Measurements from ENCODE around the gene VKORC1L1.
A peak's percentile ranks its signal among the peaks of the same experiment; 100 is the strongest.
"Not testable (repeated sequence)": the region's sequence is repeated elsewhere in the genome, so short reads cannot be mapped to it uniquely, and the experiment has no call there.

VKORC1L1 gene

DNA sequence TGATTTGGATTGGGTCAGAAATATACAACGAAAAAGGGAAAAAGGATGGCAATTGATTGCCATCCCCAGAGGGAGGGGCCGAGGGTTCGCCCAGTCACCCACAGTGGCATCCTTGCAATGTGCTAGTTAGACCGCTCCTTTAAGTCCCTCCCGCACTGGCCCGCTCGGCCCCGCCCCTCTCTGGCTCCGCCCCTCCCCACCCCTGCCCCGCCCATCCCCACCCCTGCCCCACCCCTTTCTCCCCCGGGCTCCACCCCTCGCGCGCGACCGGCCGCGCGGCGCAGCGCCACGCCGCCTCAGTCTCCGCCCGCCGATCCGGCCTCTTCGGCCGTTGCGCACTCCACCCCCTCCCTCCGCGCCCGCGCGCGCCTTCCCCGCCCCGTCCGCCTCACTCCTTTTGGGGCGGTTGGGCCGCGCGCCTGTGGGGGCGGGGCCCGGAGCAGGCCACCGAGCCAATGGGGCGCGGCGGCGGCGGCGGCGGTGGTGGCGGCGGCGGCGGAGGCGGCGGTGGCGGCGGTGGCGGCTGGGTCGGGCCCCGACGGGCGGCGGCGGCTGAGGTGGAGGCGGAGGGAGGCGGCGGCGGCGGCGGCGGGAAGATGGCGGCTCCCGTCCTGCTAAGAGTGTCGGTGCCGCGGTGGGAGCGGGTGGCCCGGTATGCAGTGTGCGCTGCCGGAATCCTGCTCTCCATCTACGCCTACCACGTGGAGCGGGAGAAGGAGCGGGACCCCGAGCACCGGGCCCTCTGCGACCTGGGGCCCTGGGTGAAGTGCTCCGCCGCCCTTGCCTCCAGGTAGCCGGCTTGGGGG is at the start of gene VKORC1L1:
VKORC1L1 (plus strand) TSS at position 299 of the 806 bp plus-strand sequence; CDS start at position 597, 298 bp downstream.
- peak; percentile 88 for DNase-seq

DNA sequence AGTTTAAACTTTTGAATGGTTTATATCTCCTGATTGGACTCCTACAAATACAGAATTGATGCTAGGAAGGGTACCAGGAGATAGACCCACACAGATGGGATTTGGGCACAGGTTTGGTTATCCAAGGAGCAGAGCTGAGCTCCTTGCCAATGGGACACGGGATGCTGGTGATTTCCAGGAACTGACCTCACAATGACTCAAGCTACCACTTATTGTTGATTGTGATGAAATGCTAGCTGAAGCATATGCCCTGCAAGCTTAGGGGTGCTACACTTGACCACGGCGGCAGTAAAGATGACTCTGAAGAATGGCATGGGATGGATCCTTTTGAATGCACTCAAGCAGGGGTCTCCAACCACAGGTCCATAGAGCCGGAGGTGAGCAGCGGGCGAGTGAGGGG is 45.5 kb upstream of the VKORC1L1 start:
- DNase-seq: no peak

DNA sequence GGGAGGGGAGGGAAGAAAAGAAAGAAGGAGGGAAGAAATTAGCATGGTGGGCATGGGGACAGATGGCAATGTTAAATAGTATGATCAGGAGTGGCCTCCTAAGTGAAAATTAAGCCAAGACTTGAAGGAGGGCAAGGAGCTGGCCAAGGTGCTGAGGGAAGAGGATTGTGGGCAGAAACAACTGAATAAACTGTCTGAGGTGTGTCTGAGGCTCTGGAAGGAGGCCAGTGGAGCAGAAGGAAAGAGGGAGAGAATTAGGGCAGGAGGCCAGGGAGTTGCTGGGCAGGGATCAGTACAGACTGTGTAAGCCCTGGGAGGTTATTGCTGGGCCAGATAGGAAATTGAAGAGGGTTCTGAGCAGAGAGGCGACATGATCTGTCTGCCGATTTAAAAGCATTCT is 40.6 kb upstream of the VKORC1L1 start:
- DNase-seq: no peak

DNA sequence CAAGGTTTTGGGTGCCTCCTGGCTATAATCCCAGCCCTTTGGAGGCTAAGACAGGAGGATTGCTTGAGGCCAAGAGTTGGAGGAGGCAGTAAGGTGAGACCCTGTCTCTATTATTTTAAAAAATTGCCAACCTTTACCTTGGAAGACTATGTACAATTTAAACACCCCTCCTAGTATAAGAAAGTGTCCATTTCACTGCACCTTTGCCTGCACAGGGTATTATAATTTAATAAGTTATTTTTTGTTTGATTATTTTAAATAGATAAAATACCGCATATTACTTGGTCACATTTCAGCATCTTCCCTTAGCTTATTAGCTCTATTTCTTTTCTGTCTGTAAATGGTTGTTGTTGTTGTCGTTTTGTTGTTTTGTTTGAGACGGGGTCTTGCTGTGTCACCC is 36.2 kb upstream of the VKORC1L1 start:
- not testable (repeated sequence) for DNase-seq

DNA sequence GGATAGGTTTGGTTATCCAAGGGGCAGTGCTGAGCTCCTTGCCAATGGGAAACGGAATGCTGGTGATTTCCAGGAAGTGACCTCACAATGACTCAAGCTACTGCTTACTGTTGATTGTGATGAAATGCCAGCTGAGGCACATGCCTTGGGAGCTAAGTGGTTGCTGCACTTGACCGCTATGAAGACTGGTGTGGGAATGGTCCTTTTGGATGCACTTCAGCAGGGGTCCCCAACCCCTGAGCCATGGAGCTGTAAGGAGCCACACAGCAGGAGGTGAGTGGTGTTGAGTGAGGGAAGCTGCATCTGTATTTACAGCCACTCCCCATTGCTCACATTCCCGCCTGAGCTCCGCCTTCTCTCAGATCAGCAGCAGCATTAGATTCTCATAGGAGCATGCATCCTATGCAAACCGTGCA is 35.3 kb upstream of the VKORC1L1 start:
- not testable (repeated sequence) for DNase-seq

DNA sequence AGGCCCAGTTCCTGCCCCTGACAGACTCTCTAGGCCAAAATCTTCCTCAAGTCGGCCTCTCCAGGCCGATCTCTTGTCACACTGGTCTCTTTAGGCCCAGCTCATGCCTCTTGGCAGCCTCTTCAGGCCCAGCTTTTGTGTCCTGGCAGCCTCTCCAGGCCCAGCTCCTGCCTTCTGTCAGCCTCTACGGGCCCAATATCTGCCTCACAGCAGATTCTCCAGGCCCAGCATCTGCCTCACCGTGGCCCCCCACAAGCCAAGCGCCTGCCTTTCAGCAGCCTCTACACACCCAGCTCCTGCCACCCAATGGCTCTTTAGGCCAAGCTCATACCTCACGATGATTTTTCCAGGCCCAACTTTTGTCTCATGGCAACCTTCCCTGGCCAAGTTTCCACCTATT is 33.0 kb upstream of the VKORC1L1 start:
- no peak for DNase-seq

DNA sequence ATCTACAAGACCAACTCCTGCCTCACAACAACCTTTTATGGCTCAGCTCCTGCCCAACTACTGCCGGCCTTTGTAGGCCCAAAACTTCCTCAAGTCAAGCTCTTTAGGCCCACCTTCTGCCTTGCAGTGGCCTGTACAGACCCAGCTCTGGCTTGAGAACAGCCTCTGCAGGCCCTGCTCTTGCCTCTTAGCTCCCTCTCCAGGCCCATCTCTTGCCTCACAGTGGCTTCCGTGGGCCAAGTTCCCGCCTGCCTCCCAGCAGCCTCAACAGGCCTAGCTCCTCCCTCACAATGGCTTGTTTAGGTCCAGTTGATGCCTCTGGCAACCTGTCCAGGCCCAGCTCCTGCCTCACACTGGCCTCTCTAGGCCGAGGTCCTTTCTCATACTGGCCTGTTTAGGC is 32.4 kb upstream of the VKORC1L1 start:
- DNase-seq: no peak

DNA sequence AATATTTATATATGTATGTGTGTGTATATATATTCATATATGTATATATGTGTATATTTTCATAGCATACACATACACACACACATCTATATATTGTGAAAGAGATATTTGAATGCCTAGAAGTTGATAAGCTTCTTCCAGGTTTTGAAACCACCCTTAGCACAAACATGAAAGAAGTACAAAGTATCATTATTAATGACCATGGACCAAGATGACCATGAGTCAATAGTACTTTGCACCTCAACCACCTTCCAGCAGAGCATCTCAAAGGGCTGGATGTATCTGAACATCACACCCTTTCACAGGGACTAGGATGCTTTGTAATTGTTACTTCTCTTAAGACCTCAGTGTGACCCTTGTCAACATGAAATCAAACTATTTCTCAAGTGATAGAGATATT is 29.3 kb upstream of the VKORC1L1 start:
- DNase-seq: not testable (repeated sequence)

DNA sequence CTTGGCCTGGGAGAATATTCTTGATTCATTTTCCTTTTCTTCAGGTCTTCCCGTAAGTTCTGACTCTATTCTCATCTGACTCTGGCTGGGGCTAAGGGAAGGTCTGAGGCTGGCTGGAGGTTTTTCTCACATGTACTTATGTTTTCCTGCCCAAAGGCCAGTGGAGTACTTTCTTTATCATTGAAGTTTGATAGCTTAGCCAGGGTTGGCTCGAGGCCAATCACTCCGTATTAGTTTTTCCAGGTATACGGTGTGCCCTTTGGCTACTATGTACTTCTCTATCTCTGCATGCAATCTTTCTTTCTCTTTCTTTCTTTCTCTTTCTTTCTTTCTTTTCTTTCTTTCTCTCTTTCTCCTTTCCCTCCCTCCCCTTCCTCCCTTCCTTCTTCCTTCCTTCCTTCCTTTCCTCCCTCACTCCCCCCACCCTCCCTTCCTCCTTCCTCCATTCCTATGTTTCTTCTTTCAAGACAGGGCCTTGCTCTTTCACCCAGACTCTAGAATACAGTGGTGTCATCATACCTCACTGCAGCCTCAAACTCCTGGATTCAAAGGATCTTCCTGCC is 26.8 kb upstream of the VKORC1L1 start:
- DNase-seq: no peak

DNA sequence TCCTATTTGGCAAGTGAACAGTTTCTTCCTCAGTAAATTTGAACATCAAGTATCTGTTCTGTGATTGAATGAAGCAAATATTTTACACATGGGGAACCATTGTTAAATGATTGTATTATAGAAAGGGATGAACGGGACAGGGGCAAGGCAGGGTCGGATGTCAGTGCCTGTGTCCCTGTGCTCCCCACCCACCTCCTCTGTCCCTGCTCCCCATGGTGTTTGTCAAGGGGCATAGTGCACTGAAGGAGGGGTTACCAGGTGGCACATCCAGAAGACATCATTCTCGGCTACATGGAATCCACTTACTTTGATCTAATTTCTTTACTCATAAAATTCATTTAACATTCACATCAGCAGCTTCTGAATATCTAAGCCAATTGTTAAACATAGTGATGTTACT is 19.4 kb upstream of the VKORC1L1 start:
- DNase-seq: not testable (repeated sequence)

DNA sequence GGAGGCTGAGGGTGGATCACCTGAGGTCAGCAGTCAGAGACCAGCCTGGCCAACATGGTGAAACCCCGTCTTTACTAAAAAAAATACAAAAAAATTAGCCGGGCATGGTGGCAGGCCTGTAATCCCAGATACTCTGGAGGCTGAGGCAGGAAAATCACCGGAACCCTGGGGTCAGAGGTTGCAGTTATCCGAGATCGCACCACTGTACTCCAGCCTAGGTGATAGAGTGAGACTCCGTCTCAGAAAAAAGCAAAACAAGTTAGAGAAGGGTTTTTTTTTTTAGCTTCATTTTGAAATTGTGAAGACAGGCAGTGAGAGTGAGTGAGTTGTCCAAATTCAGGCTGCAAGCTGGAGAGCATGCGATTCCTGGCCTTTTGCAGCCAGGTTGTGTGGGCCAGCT is 19.0 kb upstream of the VKORC1L1 start:
- DNase-seq: not testable (repeated sequence)

DNA sequence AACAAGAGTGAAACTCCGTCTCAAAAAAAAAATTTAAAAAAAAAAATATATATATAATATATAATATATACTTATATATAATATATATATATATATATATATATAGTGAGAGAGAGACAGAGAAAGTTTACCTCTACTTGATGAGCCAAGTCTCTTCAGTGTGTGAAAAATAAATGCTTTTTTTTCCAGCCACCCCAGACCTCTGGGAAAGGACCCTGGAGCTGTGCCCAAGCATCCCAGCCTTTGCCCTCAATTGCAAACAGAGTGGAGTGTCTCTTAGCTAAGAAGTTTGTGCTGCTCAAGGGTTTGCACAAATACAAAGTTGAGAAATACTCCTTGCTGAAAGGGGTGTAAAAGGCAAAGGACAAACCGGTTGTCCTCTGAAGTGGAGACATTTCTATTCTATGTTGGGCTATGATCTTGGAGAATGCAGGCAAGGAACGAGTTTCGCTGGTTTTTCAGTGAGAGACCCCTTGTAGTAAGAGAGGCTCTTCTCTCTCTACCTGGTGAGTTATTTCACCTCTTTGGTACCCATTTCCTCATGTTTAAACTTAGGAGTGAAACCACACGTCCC is 15.5 kb upstream of the VKORC1L1 start:
- DNase-seq: not testable (repeated sequence)

DNA sequence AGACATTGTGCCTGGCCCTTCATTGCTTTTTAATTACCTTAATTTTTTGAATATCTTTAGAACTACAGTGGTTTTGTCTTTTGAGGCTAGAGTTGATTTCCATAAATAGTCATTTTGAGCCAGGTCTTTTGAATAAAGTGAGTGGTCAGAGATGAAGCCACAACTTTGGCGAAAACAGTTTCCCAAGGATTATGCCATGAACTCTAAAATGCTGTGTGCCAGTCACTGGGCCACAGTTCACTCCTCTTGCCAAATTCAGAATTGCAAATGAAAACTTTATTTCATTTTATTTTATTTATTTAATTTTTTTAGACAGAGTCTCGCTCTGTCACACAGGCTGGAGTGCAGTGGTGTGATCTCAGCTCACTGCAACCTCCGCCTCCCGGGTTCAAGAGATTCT is 14.2 kb upstream of the VKORC1L1 start:
- not testable (repeated sequence) for DNase-seq

DNA sequence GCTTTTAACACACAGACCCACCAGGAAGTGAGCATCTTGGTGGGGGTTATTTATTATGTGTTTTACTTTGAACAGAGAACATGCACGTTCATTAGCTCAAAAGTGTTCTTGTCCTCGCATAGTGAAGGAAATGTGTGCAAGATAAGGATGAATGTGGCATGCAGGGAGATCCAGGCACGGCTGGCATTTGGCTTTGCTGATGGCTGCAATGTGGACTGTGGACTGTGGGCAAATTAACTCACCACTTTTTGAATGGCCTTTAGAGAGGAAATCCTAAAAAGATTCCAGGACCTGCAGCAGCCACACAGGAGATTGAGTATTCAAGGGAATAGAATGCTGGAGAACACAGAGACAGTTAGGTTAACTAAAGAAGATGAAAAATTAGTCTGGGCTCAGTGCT is 6.6 kb upstream of the VKORC1L1 start:
- DNase-seq: not testable (repeated sequence)

DNA sequence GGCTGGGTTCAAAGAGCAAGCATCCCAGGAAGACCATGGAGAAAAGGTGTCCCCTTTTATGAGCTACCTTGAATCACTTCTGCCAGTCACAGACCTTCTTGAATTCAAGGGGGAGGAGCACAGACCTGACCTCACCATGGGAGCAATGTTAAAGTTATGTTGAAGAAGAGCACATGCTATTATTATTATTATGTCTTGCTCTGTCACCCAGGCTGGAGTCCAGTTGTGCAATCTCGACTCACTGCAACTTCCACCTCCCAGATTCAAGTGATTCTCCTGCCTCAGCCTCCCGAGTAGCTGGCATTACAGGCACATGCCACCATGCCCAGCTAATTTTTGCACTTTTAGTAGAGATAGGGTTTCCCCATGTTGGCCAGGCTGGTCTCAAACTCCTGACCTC is 5.2 kb upstream of the VKORC1L1 start:
- DNase-seq: not testable (repeated sequence)

DNA sequence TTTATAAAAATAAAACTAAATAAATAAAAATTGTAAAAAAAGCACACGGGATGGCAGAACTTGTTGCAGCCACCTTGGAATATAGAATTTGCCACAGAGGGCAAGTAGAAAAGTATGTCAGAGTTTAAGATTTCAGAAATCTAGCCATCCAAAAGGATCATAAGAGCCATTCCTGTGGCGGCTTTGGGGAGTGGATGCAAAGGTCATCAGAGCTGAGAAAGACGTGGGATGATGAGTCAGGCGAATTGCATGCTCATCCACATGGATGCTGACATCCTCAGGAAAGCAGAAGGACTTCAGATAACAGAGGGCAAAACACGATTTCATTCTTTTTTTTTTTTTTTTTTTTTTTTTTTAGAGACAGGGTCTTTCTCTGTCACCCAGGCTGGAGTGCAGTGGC is 3.6 kb upstream of the VKORC1L1 start:
- DNase-seq: not testable (repeated sequence)

DNA sequence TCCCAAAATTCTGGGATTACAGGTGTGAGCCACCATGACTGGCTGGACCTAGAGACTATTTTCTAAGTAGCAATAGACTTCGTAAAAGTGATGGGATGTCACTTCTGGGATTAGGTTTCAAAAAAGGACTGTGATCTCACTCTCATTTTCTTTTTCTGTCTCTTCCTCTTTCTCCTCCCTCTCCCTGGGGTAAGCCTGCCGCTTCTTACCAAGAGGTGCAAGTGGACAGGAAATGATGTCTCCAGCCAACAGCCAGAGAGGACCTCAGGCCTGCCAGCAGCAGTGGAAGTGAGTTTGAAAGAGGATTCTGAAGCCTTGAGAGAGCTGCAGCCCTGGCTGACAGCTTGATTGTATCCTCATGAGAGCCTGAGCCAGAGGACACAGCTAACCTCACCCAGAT is 1.4 kb upstream of the VKORC1L1 start:
- not testable (repeated sequence) for DNase-seq

DNA sequence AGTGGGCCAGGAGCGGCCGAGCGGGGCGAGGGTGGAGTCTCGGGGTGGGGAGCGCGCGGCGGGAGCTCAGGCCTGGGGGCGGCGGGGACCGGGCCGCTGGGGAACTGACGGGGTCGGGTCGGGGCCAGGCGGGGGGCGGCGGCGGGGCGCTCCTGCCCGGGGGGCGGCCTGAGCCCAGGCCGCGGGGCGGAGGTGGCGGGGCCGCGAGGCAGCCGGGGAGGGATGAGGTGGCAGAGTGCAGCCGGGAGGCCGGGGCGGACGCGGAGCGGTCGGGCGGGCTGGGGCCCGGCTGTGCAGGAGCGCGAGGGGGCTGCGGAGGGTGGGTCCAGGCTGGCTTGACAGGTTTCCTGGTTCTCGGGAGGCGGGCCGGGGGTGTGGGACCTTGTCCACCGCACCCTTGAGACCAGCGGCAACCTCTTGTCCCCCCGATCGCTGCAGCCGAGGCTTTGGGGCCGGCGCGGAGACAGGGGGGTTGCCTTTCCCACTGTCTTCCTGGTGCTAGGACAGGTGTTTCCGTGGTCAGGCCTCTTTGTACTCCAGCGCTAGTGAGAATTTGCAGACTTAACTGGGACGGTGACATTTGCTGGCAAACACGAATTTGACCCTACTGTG is 814 bp downstream of the VKORC1L1 start:
- not testable (repeated sequence) for DNase-seq

DNA sequence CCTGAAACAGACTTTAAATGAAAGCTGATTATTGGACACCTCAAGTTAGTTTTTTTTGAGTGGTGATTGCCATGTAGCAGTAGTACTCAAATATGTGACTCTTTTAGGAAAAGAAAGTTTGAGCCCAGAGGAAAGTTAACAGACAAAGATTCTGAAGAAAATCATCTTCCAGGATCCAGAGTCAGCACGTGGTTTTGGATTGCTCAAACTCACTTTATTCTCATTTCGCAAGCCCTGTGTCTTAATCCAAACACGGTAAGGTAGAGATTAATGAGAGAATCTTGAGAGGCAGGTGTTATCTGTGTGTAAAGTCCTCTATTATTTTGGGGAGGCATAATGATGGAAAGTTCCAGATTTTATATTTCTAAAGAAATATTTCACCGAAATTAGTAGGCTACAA is 2.8 kb downstream of the VKORC1L1 start:
- DNase-seq: not testable (repeated sequence)

DNA sequence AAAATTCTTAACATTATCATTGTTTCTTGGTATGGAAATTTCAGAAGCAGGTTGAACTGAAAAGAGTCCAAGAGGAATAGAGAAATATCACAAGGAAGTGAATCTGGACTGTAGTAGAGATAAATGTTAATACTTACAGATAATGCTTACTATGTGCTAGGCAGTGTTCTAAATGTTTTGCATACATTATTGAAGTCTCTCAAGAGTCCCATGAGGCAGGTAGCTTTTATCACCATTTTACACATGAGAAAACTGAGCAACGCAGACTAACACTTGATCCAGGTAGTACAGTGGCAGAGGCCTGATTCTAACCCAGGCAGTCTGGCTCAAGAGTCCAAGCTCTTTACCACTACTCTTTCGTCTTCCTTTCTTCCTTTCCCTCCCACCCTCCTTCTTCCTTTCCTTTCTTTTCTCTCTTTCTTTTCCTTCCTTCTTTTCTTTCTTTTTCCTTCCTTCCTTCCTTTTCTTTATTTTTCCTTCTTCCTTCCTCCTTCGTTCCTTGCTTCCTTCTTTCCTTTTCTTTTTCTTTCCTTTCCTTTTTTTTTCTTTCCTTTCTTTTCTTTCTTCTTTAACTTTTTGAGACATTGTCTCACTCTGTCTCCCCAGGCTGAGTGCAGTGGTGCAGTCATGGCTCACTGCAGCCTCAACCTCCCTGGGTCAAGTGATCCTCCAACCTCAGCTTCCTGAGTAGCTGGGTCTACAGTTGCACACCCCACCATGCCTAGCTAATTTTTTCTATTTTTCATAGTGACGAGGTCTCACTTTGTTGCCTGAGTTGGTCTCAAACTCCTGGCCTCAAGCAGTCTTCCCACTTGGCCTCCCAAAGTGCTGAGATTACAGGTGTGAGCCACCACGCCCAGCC is 6.6 kb downstream of the VKORC1L1 start:
- DNase-seq: not testable (repeated sequence)

DNA sequence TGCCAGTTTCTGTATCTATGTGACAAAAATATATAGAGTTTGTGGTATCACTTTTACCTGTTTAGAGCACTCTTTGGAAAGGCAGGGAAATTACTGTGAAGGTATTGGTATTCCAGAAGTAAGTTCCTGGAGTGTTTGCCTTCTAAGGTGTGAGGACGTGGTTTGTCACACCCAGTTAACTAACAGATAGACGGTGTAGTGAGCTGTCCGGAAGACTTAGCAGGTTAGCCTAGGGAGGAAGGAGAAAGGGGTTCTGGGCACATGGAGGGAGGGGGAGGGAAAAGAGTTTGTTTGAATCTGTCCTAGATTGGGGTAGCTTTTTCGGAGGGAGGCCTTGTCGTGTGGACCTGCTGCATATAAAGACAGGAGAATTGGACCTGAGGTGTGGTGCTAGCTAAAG is 7.4 kb downstream of the VKORC1L1 start:
- not testable (repeated sequence) for DNase-seq

DNA sequence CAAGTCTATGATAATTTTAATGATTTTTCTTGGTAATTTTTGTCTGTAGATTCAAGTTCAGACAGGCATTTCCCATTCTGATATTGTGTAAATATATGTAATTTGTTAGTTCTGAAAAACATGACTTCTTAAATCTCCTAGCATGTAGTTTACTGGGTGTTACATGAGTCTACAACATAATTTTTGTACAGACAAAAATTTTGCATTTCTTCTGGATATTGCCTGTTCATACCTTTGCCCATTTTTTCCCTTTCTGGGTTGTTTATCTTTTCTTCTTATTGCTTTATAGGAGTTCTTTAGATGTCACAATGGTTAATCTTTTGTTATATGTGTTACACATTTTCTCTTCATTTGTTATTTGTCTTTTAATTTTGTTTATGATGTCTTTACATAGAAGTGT is 12.1 kb downstream of the VKORC1L1 start:
- DNase-seq: not testable (repeated sequence)

DNA sequence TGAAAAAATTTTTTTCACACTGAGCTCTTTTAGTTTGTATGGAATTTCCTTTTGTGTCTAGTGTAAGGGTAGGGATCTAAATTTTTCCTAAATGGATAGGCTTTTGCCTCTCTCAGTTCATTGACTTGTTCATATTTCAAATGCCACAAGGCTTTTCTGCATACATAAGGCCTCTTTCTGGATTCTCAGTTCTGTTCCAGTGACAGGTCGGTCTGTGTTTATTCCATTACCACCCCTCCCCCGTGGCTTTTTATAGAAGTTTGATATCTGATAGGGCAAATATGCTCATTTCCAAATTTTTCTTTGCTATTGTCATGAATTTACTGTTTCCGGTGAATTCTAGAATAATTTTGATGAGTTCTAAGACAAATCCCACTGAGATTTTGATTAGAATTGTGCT is 12.7 kb downstream of the VKORC1L1 start:
- not testable (repeated sequence) for DNase-seq
